Measurements from ENCODE around the gene CDH23.

The CDH23 gene

GRCh38 chr10:71648254-71648932, 251.7 kb downstream of the CDH23 start:
- no peak for DNase-seq

- no peak for DNase-seq
Observed at GRCh38 chr10:71648933-71649320, 252.2 kb downstream of the CDH23 start.

- DNase-seq = no peak
Observed at GRCh38 chr10:71649631-71650030, 252.9 kb downstream of the CDH23 start.

- DNase-seq = no peak
Observed at GRCh38 chr10:71650397-71650796, 253.7 kb downstream of the CDH23 start.

- DNase-seq = no peak
Observed at GRCh38 chr10:71651428-71651827, 254.7 kb downstream of the CDH23 start.

GRCh38 chr10:71651928-71652327, 255.2 kb downstream of the CDH23 start:
- DNase-seq = no peak

- DNase-seq = no peak
Observed at GRCh38 chr10:71653044-71653443, 256.3 kb downstream of the CDH23 start.

- DNase-seq = no peak
Observed at GRCh38 chr10:71656220-71656619, 259.5 kb downstream of the CDH23 start.

GRCh38 chr10:71657604-71658466, 261.1 kb downstream of the CDH23 start:
- DNase-seq = no peak

- no peak for DNase-seq
Observed at GRCh38 chr10:71658467-71658745, 261.7 kb downstream of the CDH23 start.

- no peak for DNase-seq
Observed at GRCh38 chr10:71659111-71659634, 262.5 kb downstream of the CDH23 start.

GRCh38 chr10:71659737-71660136, 263.0 kb downstream of the CDH23 start:
- DNase-seq = no peak

- DNase-seq = no peak
Observed at GRCh38 chr10:71660313-71660712, 263.6 kb downstream of the CDH23 start.

- DNase-seq = no peak
Observed at GRCh38 chr10:71661060-71661622, 264.4 kb downstream of the CDH23 start.

GRCh38 chr10:71661779-71662336, 265.1 kb downstream of the CDH23 start:
- DNase-seq = no peak

- DNase-seq = no peak
Observed at GRCh38 chr10:71663311-71663710, 266.6 kb downstream of the CDH23 start.

GRCh38 chr10:71664585-71664984, 267.9 kb downstream of the CDH23 start:
- DNase-seq = no peak

GRCh38 chr10:71665456-71665855, 268.7 kb downstream of the CDH23 start:
- DNase-seq = no peak

- DNase-seq = no peak
Observed at GRCh38 chr10:71666639-71667386, 270.1 kb downstream of the CDH23 start.

GRCh38 chr10:71667387-71667752, 270.6 kb downstream of the CDH23 start:
- DNase-seq = no peak

GRCh38 chr10:71671994-71672946, 275.6 kb downstream of the CDH23 start:
- no peak for DNase-seq
